H9 (cell line): Measurements from ENCODE around the gene HGS. TPM values are rescaled to one million over a fixed set of nuclear protein-coding genes. Genes with fewer than 3 reads are reported as not detected.

Experiments used
- DNase-seq: peaks from one replicate; pipeline ENCODE4 v3.0.0-alpha.2; 2017
- H2AFZ ChIP-seq: one replicate; pipeline ENCODE4 v1.6.1; 2013; ENCODE audit warnings: mild to moderate bottlenecking, low read length, control low read depth, moderate library complexity
- H2AK5ac ChIP-seq: 2 replicates; pipeline ENCODE4 v1.6.1; 2013; ENCODE audit warnings: low read length, control low read depth, mixed read lengths; ENCODE audit not compliant: insufficient read length
- H2BK120ac ChIP-seq: one replicate; pipeline ENCODE4 v1.6.1; 2013; ENCODE audit warnings: low read depth, mild to moderate bottlenecking, low read length, control low read depth, inconsistent platforms; ENCODE audit not compliant: poor library complexity, severe bottlenecking
- H2BK12ac ChIP-seq: 2 replicates; pipeline ENCODE4 v1.6.1; 2013; ENCODE audit warnings: low read length, control low read depth, mixed read lengths, low read depth; ENCODE audit not compliant: insufficient read length
- H2BK15ac ChIP-seq: 2 replicates; pipeline ENCODE4 v1.6.1; 2013; ENCODE audit warnings: low read depth, low read length, control low read depth
- H2BK20ac ChIP-seq: one replicate; pipeline ENCODE4 v1.6.1; 2013; ENCODE audit warnings: low read depth, mild to moderate bottlenecking, low read length, control low read depth, inconsistent platforms; ENCODE audit not compliant: poor library complexity, severe bottlenecking
- H2BK5ac ChIP-seq: 2 replicates; pipeline ENCODE4 v1.6.1; 2013; ENCODE audit warnings: low read length, control low read depth, mixed read lengths; ENCODE audit not compliant: insufficient read length
- H3K14ac ChIP-seq: 2 replicates; pipeline ENCODE4 v1.6.1; 2013; ENCODE audit warnings: low read length, control low read depth; ENCODE audit not compliant: insufficient read depth
- H3K18ac ChIP-seq: 2 replicates; pipeline ENCODE4 v1.6.1; 2013; ENCODE audit warnings: low read depth, mild to moderate bottlenecking, mixed read lengths, low read length, control low read depth; ENCODE audit not compliant: insufficient read length
- H3K23ac ChIP-seq: 2 replicates; pipeline ENCODE4 v1.6.1; 2013; ENCODE audit warnings: low read length, control low read depth, mixed read lengths, low read depth; ENCODE audit not compliant: insufficient read length
- H3K23me2 ChIP-seq: 2 replicates; pipeline ENCODE4 v1.6.1; 2013; ENCODE audit warnings: low read depth, mild to moderate bottlenecking, mixed read lengths, low read length, control low read depth; ENCODE audit not compliant: insufficient read length, poor library complexity, severe bottlenecking
- H3K27ac ChIP-seq: 2 replicates; pipeline ENCODE4 v1.5.1; 2013; ENCODE audit warnings: low read length, control low read depth, mixed read lengths, low read depth; ENCODE audit not compliant: insufficient read length
- H3K27me3 ChIP-seq: 2 replicates; pipeline ENCODE4 v1.6.1; 2013; ENCODE audit warnings: low read length, control low read depth, inconsistent platforms; ENCODE audit not compliant: insufficient read depth
- H3K4ac ChIP-seq: 2 replicates; pipeline ENCODE4 v1.6.1; 2013; ENCODE audit warnings: low read depth, mild to moderate bottlenecking, control low read depth, inconsistent platforms, low read length, moderate library complexity
- H3K4me1 ChIP-seq: 2 replicates; pipeline ENCODE4 v1.6.1; 2013; ENCODE audit warnings: low read length, control low read depth, inconsistent platforms; ENCODE audit not compliant: insufficient read depth
- H3K4me2 ChIP-seq: 2 replicates; pipeline ENCODE4 v1.6.1; 2013; ENCODE audit warnings: low read length, control low read depth, mixed read lengths; ENCODE audit not compliant: insufficient read length, insufficient read depth
- H3K56ac ChIP-seq: 2 replicates; pipeline ENCODE4 v1.6.1; 2013; ENCODE audit warnings: low read depth, mild to moderate bottlenecking, mixed read lengths, low read length, control low read depth; ENCODE audit not compliant: insufficient read length
- H3K79me1 ChIP-seq: 2 replicates; pipeline ENCODE4 v1.6.1; 2013; ENCODE audit warnings: low read depth, mild to moderate bottlenecking, moderate library complexity, low read length, control low read depth, inconsistent platforms; ENCODE audit not compliant: insufficient read depth, poor library complexity, severe bottlenecking
- H3K79me2 ChIP-seq: 2 replicates; pipeline ENCODE4 v1.6.1; 2013; ENCODE audit warnings: low read length, control low read depth, inconsistent platforms; ENCODE audit not compliant: insufficient read depth
- H3K9ac ChIP-seq: 2 replicates; pipeline ENCODE4 v1.6.1; 2013; ENCODE audit warnings: low read length, control low read depth, mixed read lengths; ENCODE audit not compliant: insufficient read length; ENCODE audit errors: extremely low read depth
- H3K9me3 ChIP-seq: one replicate; pipeline ENCODE4 v1.6.1; 2013; ENCODE audit warnings: low read depth, low read length, inconsistent platforms; ENCODE audit not compliant: control insufficient read depth
- H3T11ph ChIP-seq: one replicate; pipeline ENCODE4 v1.6.1; 2013; ENCODE audit warnings: mild to moderate bottlenecking, low read length, control low read depth, inconsistent platforms
- H4K20me1 ChIP-seq: one replicate; pipeline ENCODE4 v1.6.1; 2013; ENCODE audit not compliant: control insufficient read depth, insufficient read length, insufficient read depth
- H4K5ac ChIP-seq: 2 replicates; pipeline ENCODE4 v1.6.1; 2013; ENCODE audit warnings: low read depth, mild to moderate bottlenecking, mixed read lengths, low read length, control low read depth; ENCODE audit not compliant: insufficient read length
- H4K8ac ChIP-seq: replicated peaks from 2 replicates; pipeline ENCODE4 v1.6.1; 2013; ENCODE audit warnings: low read length, control low read depth, mixed read lengths, low read depth; ENCODE audit not compliant: insufficient read length
- H4K91ac ChIP-seq: 2 replicates; pipeline ENCODE4 v1.6.1; 2013; ENCODE audit warnings: low read depth, mild to moderate bottlenecking, moderate library complexity, mixed read lengths, low read length, control low read depth; ENCODE audit not compliant: insufficient read length
- H3K27ac Mint-ChIP-seq, 3 experiments: 2 replicates in 2 of 3; 3 replicates in 1 of 3; pipeline ENCODE4 v1.8.0; 2020 to 2021; ENCODE audit warnings: mixed read lengths in 3 of 3, mild to moderate bottlenecking in 1 of 3, moderate library complexity in 1 of 3
- H3K27me3 Mint-ChIP-seq: 2 replicates; pipeline ENCODE4 v1.8.0; 2021; ENCODE audit warnings: low read depth, mild to moderate bottlenecking, moderate library complexity, mixed read lengths
- H3K36me3 Mint-ChIP-seq, 3 experiments: 2 replicates in 2 of 3; 3 replicates in 1 of 3; pipeline ENCODE4 v1.8.0; 2020 to 2021; ENCODE audit warnings: low read depth in 3 of 3, mixed read lengths in 3 of 3; ENCODE audit not compliant: insufficient read depth in 1 of 3
- H3K4me1 Mint-ChIP-seq, 2 experiments: 2 replicates each; pipeline ENCODE4 v1.8.0; 2020; ENCODE audit warnings: mixed read lengths in 2 of 2
- H3K4me3 Mint-ChIP-seq, 2 experiments: 2 replicates in 1 of 2; 3 replicates in 1 of 2; pipeline ENCODE4 v1.8.0; 2020 to 2021; ENCODE audit warnings: mild to moderate bottlenecking in 2 of 2, mixed read lengths in 2 of 2, moderate library complexity in 1 of 2
- H3K9me3 Mint-ChIP-seq, 2 experiments: 2 replicates in 1 of 2; 3 replicates in 1 of 2; pipeline ENCODE4 v1.8.0; 2020; ENCODE audit warnings: mild to moderate bottlenecking in 2 of 2, mixed read lengths in 2 of 2, moderate library complexity in 1 of 2
- WGBS: extraction: QIAGEN DNeasy Blood & Tissue Kit; methylation state at CpG from one replicate; pipeline ENCODE4 v1.1.7; 2013; ENCODE audit warnings: missing lambda C conversion rate, low lambda C conversion rate, mixed read lengths; ENCODE audit not compliant: insufficient read length; ENCODE audit errors: extremely low coverage; 5-methylcytosine and 5-hydroxymethylcytosine counted together
- total RNA-seq: library from RNA; stranded (reverse); gene quantifications from 2 replicates; pipeline ENCODE4 v1.2.1, GENCODE V29; 2021
- TF ChIP-seq, protein P1 (sequence below): fragments of 200-600 bp; sonication (generic); conservative IDR thresholded peaks from 3 replicates; pipeline ENCODE4 v1.8.0; 2021; ENCODE audit warnings: antibody characterized with exemption, mild to moderate bottlenecking

The HGS gene
- total RNA-seq, 1 experiment from 2014 or later = 106 TPM

DNA sequence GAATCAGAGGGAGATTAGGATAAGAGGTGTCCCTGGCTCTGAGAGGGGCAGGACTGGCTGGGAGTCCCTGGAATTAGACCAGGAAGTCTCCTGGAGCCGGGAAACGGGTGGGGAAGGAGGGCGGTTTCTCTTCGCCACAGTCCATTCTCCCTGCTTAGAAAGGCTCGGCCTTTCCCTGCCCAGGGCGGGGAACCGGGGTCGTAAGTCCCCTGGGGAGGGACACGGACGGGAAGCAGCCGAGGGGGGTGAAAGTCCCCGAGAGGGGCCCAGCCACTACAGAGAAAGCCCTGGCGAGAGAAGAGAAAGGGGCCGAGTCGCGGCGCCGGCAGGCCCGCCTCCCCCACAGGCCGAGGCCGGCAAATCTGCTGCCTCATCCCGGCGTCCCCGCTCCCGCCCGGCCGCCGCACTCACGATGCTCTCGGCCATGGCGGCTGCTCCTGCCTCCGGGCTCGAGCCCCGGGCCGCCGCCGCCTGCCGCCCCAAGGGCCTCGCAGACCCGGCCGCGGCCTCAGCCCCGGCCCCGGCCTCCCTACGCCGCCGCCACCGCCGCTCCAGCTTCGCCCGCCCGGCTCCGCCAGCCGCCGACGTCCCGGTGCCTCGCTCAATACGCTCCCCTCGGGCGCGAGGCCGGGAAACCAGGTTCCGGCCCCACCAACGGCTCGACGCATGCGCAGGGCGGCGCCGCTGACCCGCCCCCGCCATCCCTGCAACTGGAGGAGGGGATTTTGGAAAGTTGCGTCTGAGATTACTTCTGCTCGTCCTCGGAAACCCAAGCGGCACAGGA is 47.1 kb upstream of the HGS start, which contains the start of the genes NPLOC4 and TSPAN10:
TSS of gene NPLOC4 (minus strand) at position 608 of the 784 bp plus-strand sequence. CDS start at position 426, 182 bp downstream.
TSS of gene TSPAN10 (plus strand) at position 692 of the 784 bp plus-strand sequence. CDS start 5,217 bp downstream, outside the sequence.
- peak within 1 kb of the TSS; percentile 21 for H3K27ac ChIP-seq
- peaks cover 18% of the 10 kb centered on the region; the same call in 1 of the 2 replicates for H3K79me2 ChIP-seq
- H4K20me1 ChIP-seq = no peaks in the 10 kb centered on the region
- TF ChIP-seq, protein P1, sequence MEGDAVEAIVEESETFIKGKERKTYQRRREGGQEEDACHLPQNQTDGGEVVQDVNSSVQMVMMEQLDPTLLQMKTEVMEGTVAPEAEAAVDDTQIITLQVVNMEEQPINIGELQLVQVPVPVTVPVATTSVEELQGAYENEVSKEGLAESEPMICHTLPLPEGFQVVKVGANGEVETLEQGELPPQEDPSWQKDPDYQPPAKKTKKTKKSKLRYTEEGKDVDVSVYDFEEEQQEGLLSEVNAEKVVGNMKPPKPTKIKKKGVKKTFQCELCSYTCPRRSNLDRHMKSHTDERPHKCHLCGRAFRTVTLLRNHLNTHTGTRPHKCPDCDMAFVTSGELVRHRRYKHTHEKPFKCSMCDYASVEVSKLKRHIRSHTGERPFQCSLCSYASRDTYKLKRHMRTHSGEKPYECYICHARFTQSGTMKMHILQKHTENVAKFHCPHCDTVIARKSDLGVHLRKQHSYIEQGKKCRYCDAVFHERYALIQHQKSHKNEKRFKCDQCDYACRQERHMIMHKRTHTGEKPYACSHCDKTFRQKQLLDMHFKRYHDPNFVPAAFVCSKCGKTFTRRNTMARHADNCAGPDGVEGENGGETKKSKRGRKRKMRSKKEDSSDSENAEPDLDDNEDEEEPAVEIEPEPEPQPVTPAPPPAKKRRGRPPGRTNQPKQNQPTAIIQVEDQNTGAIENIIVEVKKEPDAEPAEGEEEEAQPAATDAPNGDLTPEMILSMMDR = no peak
- H2BK20ac ChIP-seq = no peak within 1 kb of the TSS
- H3K9ac ChIP-seq = peak within 1 kb of the TSS; percentile 90
- no peak within 1 kb of the TSS for H4K8ac ChIP-seq
- no peak within 1 kb of the TSS for H2BK5ac ChIP-seq
- no peaks in the 10 kb centered on the region for H3K4me1 ChIP-seq
- 0 out of 5 replicates have a peak, but pooled peaks cover 0 to 2% of the 10 kb centered on the region in 2 experiments for H3K9me3 Mint-ChIP-seq
- no peak within 1 kb of the TSS for H2BK12ac ChIP-seq
- H3K4me1 Mint-ChIP-seq = peaks cover 10 to 11% of the 10 kb centered on the region in 2 experiments
- H3K4ac ChIP-seq = no peak within 1 kb of the TSS
- H2AFZ ChIP-seq = peak within 1 kb of the TSS; percentile 35
- no peak within 1 kb of the TSS for H2AK5ac ChIP-seq
- DNase-seq = peak; percentile 91
- H3K56ac ChIP-seq = no peak within 1 kb of the TSS
- peaks cover 11% of the 10 kb centered on the region for H3K79me1 ChIP-seq
- no peaks in the 10 kb centered on the region for H3K27me3 Mint-ChIP-seq
- H3T11ph ChIP-seq = no peak within 1 kb of the TSS
- WGBS = no CpG with 5 or more reads among the region's 77 CpGs
- peak within 1 kb of the TSS; percentile 70; the same call in 1 of the 2 replicates for H3K14ac ChIP-seq
- no peaks in the 10 kb centered on the region for H3K27me3 ChIP-seq
- H2BK15ac ChIP-seq = no peak within 1 kb of the TSS
- peak within 1 kb of the TSS; percentile 86 for H3K4me2 ChIP-seq
- peak within 1 kb of the TSS; percentile 90 to 98 for H3K4me3 Mint-ChIP-seq
- peak within 1 kb of the TSS; percentile 78 for H3K18ac ChIP-seq
- no peak within 1 kb of the TSS for H3K23ac ChIP-seq
- no peak within 1 kb of the TSS for H2BK120ac ChIP-seq
- H3K36me3 Mint-ChIP-seq = peaks cover 6 to 9% (median 7%) of the 10 kb centered on the region in 3 experiments; a peak in 5 of 7 replicates
- H3K27ac Mint-ChIP-seq = peak within 1 kb of the TSS; percentile 96 to 98 (median 96)
- no peak within 1 kb of the TSS for H4K5ac ChIP-seq
- no peak within 1 kb of the TSS for H4K91ac ChIP-seq
- H3K9me3 ChIP-seq = no peaks in the 10 kb centered on the region
- peaks cover 8% of the 10 kb centered on the region for H3K23me2 ChIP-seq
